Cardiac muscle cell (in vitro differentiated cells and primary cell): Measurements from ENCODE around the gene PELI1. TPM values are rescaled to one million over a fixed set of nuclear protein-coding genes. Genes with fewer than 3 reads are reported as not detected.

Experiments
- DNase-seq, 2 donors: peaks; one replicate each; pipeline versions ENCODE4 v3.0.0 to v3.0.0-alpha.2; 2010 to 2017; ENCODE audit warnings: low read depth in 1 of 2, low spot score in 1 of 2
- H3K27ac ChIP-seq: fragments of 200-600 bp; sonication (generic); 2 replicates; pipeline ENCODE4 v1.5.1; 2016
- H3K27me3 ChIP-seq: fragments of 200-600 bp; sonication (generic); 2 replicates; pipeline ENCODE4 v1.6.0; 2016; ENCODE audit warnings: control low read depth
- H3K36me3 ChIP-seq: fragments of 200-600 bp; sonication (generic); 2 replicates; pipeline ENCODE4 v1.5.1; 2016; ENCODE audit warnings: control low read depth
- H3K4me1 ChIP-seq: fragments of 200-600 bp; sonication (generic); 2 replicates; pipeline ENCODE4 v1.8.1; 2017; ENCODE audit warnings: low read depth, mild to moderate bottlenecking, mixed run types
- H3K4me3 ChIP-seq: fragments of 200-600 bp; sonication (generic); 2 replicates; pipeline ENCODE4 v1.5.1; 2016; ENCODE audit warnings: mild to moderate bottlenecking
- H3K9me3 ChIP-seq: fragments of 200-600 bp; sonication (generic); 2 replicates; pipeline ENCODE4 v1.5.1; 2017; ENCODE audit warnings: low read depth, mild to moderate bottlenecking, control low read depth
- CTCF ChIP-seq: IDR thresholded peaks from 2 replicates; pipeline ENCODE4 v1.5.1; 2012; ENCODE audit warnings: low read depth, mild to moderate bottlenecking, low read length
- polyA plus RNA-seq: library from polyadenylated mRNA; unstranded; fragments of >200 nt; fragmentation: Nextera tagmentation; extraction: Ambion mirVana; gene quantifications from 2 replicates; pipeline ENCODE4 v1.2.1, GENCODE V29; 2016
- total RNA-seq: library from RNA; depleted of rRNA; stranded (reverse); fragments of >200 nt; gene quantifications from 2 replicates; pipeline ENCODE4 v1.2.3, GENCODE V29; 2016

The PELI1 gene
- total and polyA plus RNA-seq, 2 experiments from 2014 or later = 9.6 to 12.6 TPM

DNA sequence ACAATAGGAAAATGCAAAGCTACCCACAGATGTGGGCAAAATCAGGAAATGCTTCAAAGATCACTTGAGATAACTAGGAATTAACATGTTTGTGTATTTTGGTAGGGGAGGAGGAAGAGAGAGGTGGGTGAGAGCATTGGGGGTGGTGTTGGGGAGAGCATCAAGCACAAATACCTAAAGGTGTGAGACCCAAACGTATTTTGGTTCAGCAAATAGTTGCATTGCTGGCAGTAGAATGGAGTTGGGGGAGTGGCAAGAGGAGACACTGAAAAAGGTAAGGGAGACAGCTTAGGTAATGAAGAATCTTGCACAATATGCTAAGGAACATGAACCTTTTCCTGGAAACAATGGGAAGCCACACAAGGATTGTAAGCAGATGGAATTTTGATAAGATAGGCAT, 1.5 kb upstream of the PELI1 start:
- Histone ChIP-seq H3K9me3 (no peaks in the 10 kb centered on the region), H3K36me3 (no peaks in the 10 kb centered on the region), H3K4me3 (no peak overlapping the region), H3K4me1 (peaks cover 22% of the 10 kb centered on the region), H3K27ac (no peak overlapping the region), H3K27me3 (no peaks in the 10 kb centered on the region)
- TF ChIP-seq CTCF = no peak
- no peak for DNase-seq

DNA sequence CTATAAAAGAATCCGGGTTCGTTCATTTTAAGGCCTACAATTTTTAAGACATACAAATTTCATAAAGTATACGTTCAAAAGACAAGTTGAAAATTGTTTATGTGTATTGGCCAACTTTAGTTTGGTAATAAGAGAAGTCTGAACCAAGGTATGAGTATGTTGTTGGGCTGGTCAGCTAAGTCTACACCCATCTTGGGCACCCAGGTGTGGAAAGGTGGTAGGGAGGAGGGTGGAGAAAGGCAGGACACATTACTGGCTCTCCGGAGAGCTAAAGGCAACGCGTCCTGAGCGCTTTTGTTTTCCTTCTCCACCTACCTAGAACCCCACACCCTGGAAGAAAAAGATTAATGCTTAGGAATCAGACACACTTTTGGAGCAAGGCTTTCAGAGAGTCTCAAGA, 899 bp upstream of the PELI1 start:
- Histone ChIP-seq H3K36me3 (no peaks in the 10 kb centered on the region), H3K27me3 (no peaks in the 10 kb centered on the region), H3K27ac (no peak overlapping the region), H3K4me3 (no peak overlapping the region), H3K4me1 (peaks cover 23% of the 10 kb centered on the region), H3K9me3 (no peaks in the 10 kb centered on the region)
- DNase-seq = no peak
- TF ChIP-seq CTCF = no peak

DNA sequence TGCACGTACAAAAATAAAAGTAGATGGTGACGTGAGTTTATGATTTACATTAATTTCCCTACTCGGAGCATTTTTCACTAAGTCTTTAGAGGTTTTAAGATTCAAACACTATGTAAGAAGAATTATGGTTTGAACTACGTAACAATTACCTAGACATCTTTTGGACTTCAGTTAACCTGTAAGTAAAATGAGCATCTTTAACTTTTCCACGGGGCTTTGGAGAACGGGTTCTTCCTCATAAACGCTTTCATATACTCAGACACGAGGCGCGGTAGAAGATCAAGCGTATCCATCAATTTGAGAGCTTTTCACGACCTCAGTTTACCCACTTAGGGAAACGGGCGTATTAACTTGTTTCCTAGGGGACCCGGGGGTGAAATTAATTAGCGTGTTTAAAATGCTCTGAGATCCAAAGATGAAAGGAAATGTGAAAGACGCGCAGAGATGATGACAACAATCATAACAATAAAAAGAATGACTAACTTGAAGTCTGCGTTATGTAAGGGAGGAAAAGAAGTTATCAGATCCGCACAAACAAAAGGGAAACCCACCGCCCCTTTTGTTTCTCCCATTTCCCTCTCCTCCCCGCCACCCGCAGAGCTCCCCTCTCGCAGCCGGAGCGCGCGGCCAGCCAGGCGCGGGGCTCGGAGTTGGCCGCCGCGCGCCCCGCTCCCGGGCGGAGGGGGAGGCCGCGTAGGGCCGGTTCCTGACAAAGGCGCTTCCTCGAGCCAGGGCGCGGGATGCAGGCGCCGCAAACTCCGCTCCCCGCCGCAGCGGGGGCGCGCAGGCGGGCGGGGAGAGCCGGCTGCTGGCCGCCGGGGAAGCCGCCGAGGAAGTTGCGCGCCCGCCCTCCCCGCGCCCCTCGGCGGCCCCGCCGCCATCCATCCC, 807 bp downstream of the PELI1 start:
- Histone ChIP-seq H3K27ac (peak overlapping the region; percentile 81), H3K27me3 (no peaks in the 10 kb centered on the region), H3K36me3 (no peaks in the 10 kb centered on the region), H3K4me1 (peaks cover 23% of the 10 kb centered on the region), H3K9me3 (no peaks in the 10 kb centered on the region), H3K4me3 (peak overlapping the region; percentile 92)
- peak; percentile 59 to 74 for DNase-seq
- no peak for TF ChIP-seq CTCF

DNA sequence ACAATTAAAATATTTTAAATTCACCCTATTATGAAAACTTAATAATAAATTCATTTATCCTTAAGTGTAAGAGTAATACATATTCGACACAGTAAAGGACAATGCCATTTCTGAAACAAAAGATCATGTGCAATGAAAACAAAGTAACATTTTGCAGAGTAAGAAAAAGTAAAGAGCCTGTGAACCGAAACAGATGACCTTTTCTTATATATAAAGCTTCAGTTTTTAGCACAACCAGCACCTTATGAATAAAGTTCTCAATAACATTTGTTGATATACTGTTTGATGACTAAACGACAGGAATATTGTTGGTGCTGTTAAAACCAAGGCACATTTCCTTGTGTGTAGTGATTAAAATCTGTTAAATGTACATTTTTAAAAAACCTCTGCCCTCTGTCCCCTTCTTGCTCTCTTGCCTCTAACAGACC, 1.5 kb downstream of the PELI1 start:
- H3K9me3 ChIP-seq = no peaks in the 10 kb centered on the region
- H3K27ac ChIP-seq = no peak overlapping the region
- H3K36me3 ChIP-seq = no peaks in the 10 kb centered on the region
- peak overlapping the region; percentile 92 for H3K4me3 ChIP-seq
- no peaks in the 10 kb centered on the region for H3K27me3 ChIP-seq
- TF ChIP-seq CTCF = no peak
- H3K4me1 ChIP-seq = peaks cover 23% of the 10 kb centered on the region
- no peak for DNase-seq

- no peaks in the 10 kb centered on the region for H3K27me3 ChIP-seq
- H3K4me3 ChIP-seq = peak overlapping the region; percentile 92
- H3K27ac ChIP-seq = no peak overlapping the region
- H3K4me1 ChIP-seq = peaks cover 23% of the 10 kb centered on the region
- TF ChIP-seq CTCF = no peak
- H3K9me3 ChIP-seq = no peaks in the 10 kb centered on the region
- peak in 1 of 2 donors; percentile 54 for DNase-seq
- H3K36me3 ChIP-seq = no peaks in the 10 kb centered on the region
These were observed 2.4 kb downstream of the PELI1 start for GRCh38 chr2:64141674-64142405.
